Endothelial cell of umbilical vein (primary cell): ENCODE measurements around the gene TBC1D7. TPM values are rescaled to one million over a fixed set of nuclear protein-coding genes. Genes with fewer than 3 reads are reported as not detected.

Experiments used
- BruUV-seq: library from RNA; stranded (reverse); fragments of 400-500 nt; replicated peaks from 2 replicates; lab custom pipeline; 2021; lab: Mats Ljungman, UMichigan
- CTCF ChIA-PET: fragments of 300-600, 350-600 bp; sonication (Branson Sonifier 250); formaldehyde crosslinking; loops from one replicate; lab custom pipeline; 2021; ENCODE audit warnings: antibody characterized with exemption, inconsistent platforms; lab: Charles Lee
- POLR2A ChIA-PET: fragments of 300-600, 350-600 bp; sonication (Branson Sonifier 250); formaldehyde crosslinking; loops from one replicate; lab custom pipeline; 2021; ENCODE audit warnings: antibody characterized with exemption, inconsistent platforms; lab: Charles Lee
- DNase-seq: peaks from one replicate; pipeline ENCODE4 v3.0.0-alpha.2; 2011; ENCODE audit warnings: low read depth, low spot score
- FAIRE-seq: peaks from 2 replicates; lab custom pipeline; 2011; peaks lifted over from hg19 to GRCh38; lab: Jason Lieb, UNC
- H2AFZ ChIP-seq: 2 replicates; pipeline ENCODE4 v1.6.0; 2012; ENCODE audit warnings: low read depth, low read length, control low read depth, inconsistent platforms
- H3K27ac ChIP-seq: 2 replicates; pipeline ENCODE4 v1.5.1; 2011; ENCODE audit warnings: low read depth, mild to moderate bottlenecking, control low read depth, low read length, moderate library complexity; ENCODE audit not compliant: insufficient read depth
- H3K27me3 ChIP-seq, 2 experiments: 2 replicates each; pipeline versions ENCODE4 v1.6.0 to v1.6.1; 2011; ENCODE audit warnings: low read length in 2 of 2, mixed read lengths in 1 of 2; ENCODE audit not compliant: control insufficient read depth in 2 of 2, insufficient read depth in 2 of 2
- H3K36me3 ChIP-seq, 2 experiments: 2 replicates in 1 of 2; 3 replicates in 1 of 2; pipeline ENCODE4 v1.5.1; 2011; ENCODE audit warnings: low read length in 2 of 2, mild to moderate bottlenecking in 1 of 2, moderate library complexity in 1 of 2; ENCODE audit not compliant: control insufficient read depth in 2 of 2, insufficient read depth in 2 of 2; ENCODE audit errors: extremely low read depth in 1 of 2
- H3K4me1 ChIP-seq: 3 replicates; pipeline ENCODE4 v1.5.1; 2011; ENCODE audit warnings: mild to moderate bottlenecking, low read length; ENCODE audit not compliant: control insufficient read depth, insufficient read depth; ENCODE audit errors: extremely low read depth
- H3K4me2 ChIP-seq: 2 replicates; pipeline ENCODE4 v1.6.1; 2011; ENCODE audit warnings: low read length, control low read depth, mixed read lengths; ENCODE audit not compliant: insufficient read depth
- H3K4me3 ChIP-seq, 3 experiments: fragments of 200-600 bp in 1 of 3; sonication (generic), shearing (Covaris generic) in 1 of 3; replicated peaks in 1 of 3; 2 replicates each; pipeline ENCODE4 v1.5.1; 2011 to 2016; ENCODE audit warnings: control low read depth in 3 of 3, low read length in 3 of 3, mild to moderate bottlenecking in 2 of 3, inconsistent platforms in 1 of 3, low read depth in 1 of 3, moderate library complexity in 1 of 3; ENCODE audit not compliant: insufficient read depth in 1 of 3
- H3K79me2 ChIP-seq: 2 replicates; pipeline ENCODE4 v1.6.0; 2012; ENCODE audit warnings: low read length, inconsistent platforms; ENCODE audit not compliant: control insufficient read depth, insufficient read depth
- H3K9ac ChIP-seq: replicated peaks from 2 replicates; pipeline ENCODE3; 2011; ENCODE audit warnings: low read length, control low read depth; ENCODE audit not compliant: insufficient read depth; ENCODE audit errors: extremely low read depth
- H3K9me1 ChIP-seq: replicated peaks from 3 replicates; pipeline ENCODE4 v1.6.0; 2011; ENCODE audit warnings: mild to moderate bottlenecking, low read length; ENCODE audit not compliant: control insufficient read depth, insufficient read depth; ENCODE audit errors: extremely low read depth
- H3K9me3 ChIP-seq: replicated peaks from 2 replicates; pipeline ENCODE4 v1.5.1; 2012; ENCODE audit warnings: low read length, inconsistent platforms; ENCODE audit not compliant: control insufficient read depth, insufficient read depth
- H4K20me1 ChIP-seq: replicated peaks from 2 replicates; pipeline ENCODE3; 2011; ENCODE audit warnings: mild to moderate bottlenecking, low read length; ENCODE audit not compliant: control insufficient read depth, insufficient read depth; ENCODE audit errors: extremely low read depth
- CTCF ChIP-seq, 2 donors: IDR thresholded peaks; 1 replicate in 1 of 2; 2 replicates in 1 of 2; pipeline ENCODE4 v1.5.1; 2011; ENCODE audit warnings: low read length in 2 of 2, mild to moderate bottlenecking in 2 of 2, moderate library complexity in 2 of 2, control low read depth in 1 of 2, inconsistent platforms in 1 of 2, low read depth in 1 of 2; ENCODE audit not compliant: insufficient read depth in 1 of 2; ENCODE audit errors: extremely low read depth in 1 of 2
- EZH2 ChIP-seq: IDR thresholded peaks from 2 replicates; pipeline ENCODE4 v1.6.1; 2012; ENCODE audit warnings: borderline replicate concordance, low read depth, mild to moderate bottlenecking, moderate library complexity, low read length, inconsistent platforms; ENCODE audit not compliant: severe bottlenecking
- FOS ChIP-seq: IDR thresholded peaks from 2 replicates; pipeline ENCODE4 v1.6.1; 2011; ENCODE audit warnings: mild to moderate bottlenecking, low read length, moderate library complexity, borderline replicate concordance; ENCODE audit not compliant: insufficient read depth
- GATA2 ChIP-seq: IDR thresholded peaks from 2 replicates; pipeline ENCODE4 v1.7.0; 2011; ENCODE audit warnings: low read depth, mild to moderate bottlenecking, moderate library complexity, mixed read lengths, low read length; ENCODE audit not compliant: insufficient read length, insufficient read depth
- JUN ChIP-seq: IDR thresholded peaks from 2 replicates; pipeline ENCODE4 v1.6.1; 2011; ENCODE audit warnings: borderline replicate concordance, low read depth; ENCODE audit not compliant: insufficient read length, insufficient read depth
- MAX ChIP-seq: IDR thresholded peaks from 2 replicates; pipeline ENCODE4 v1.6.1; 2011; ENCODE audit not compliant: insufficient read depth, insufficient read length
- MYC ChIP-seq: IDR thresholded peaks from one replicate; pipeline ENCODE4 v1.6.1; 2011; ENCODE audit warnings: mild to moderate bottlenecking, low read depth, low read length
- POLR2A ChIP-seq: IDR thresholded peaks from 2 replicates; pipeline ENCODE4 v1.6.1; 2012; ENCODE audit warnings: low read depth, mild to moderate bottlenecking, control low read depth, low read length
- POLR2AphosphoS5 ChIP-seq: IDR thresholded peaks from 2 replicates; pipeline ENCODE4 v1.6.1; 2012; ENCODE audit warnings: low read depth, mild to moderate bottlenecking, control low read depth, low read length, moderate library complexity; ENCODE audit not compliant: insufficient read depth
- dilution Hi-C: fragments of 300-500 bp; cut with MboI; formaldehyde crosslinking; loops from one replicate; pipeline ENCODE4 v1.15.0; 2019; ENCODE audit warnings: low sequenced_read_pairs; ENCODE audit not compliant: extremely low pct_ligation_motif_present
- intact Hi-C: fragments of 100-400 bp; cut with micrococcal nuclease; formaldehyde crosslinking; loops from one replicate; pipeline ENCODE4 v1.10.0; 2022
- polyA plus RNA-seq, 4 experiments: library from polyadenylated mRNA; depleted of rRNA in 3 of 4; stranded (reverse) in 3 of 4; unstranded in 1 of 4; fragments of >200 nt; gene quantifications; 2 replicates each; pipeline versions ENCODE4 v1.2.1 to v1.2.3, GENCODE V29; 2011 to 2012; ENCODE audit warnings: missing spikeins in 1 of 4
- total RNA-seq: library from RNA; stranded (reverse); gene quantifications from 2 replicates; pipeline ENCODE4 v1.2.3, GENCODE V29; 2021

TBC1D7 gene
- total and polyA plus RNA-seq, 2 donors (not counting 3 experiments of a cell fraction or from before 2014, with no cell fraction given), result 26.6 to 28.1 TPM

- ChIA-PET POLR2A (no interaction called here), CTCF (interaction anchor here (0.7 to 7.1 kb wide), 10 partner anchors 10 to 432 kb away, joined by 3 to 98 read pairs (median 5); partner anchors contain the start of genes GFOD1 and SIRT5)
- dilution Hi-C loops, result loop anchor here (25.0 kb wide), 1 partner anchor 231 kb away; the partner anchor contains the start of gene SIRT5
- no peaks in the 10 kb centered on the region for H4K20me1 ChIP-seq
- intact Hi-C loops, result loop anchor here (1.0 to 5.0 kb wide), 2 partner anchors 420 to 694 kb away; no protein-coding TSS in a partner anchor
- no peak overlapping the region for H3K9ac ChIP-seq
- DNase-seq (peak; percentile 57), FAIRE-seq (no peak)
- no peaks in the 10 kb centered on the region for H3K36me3 ChIP-seq
- no peaks in the 10 kb centered on the region for H3K27me3 ChIP-seq
- peaks cover 29% of the 10 kb centered on the region for H3K4me1 ChIP-seq
- no peaks in the 10 kb centered on the region for H3K9me3 ChIP-seq
- no peak overlapping the region for H3K4me2 ChIP-seq
- H3K27ac ChIP-seq, result no peak overlapping the region
- H3K79me2 ChIP-seq, result no peaks in the 10 kb centered on the region
- no TSS peak for BruUV-seq
- TF ChIP-seq CTCF (IDR thresholded peaks at IDR 0.05; ENCODE audit: extremely low read depth in 1 of 2, insufficient read depth in 1 of 2, low read depth in 1 of 2, low read length in 2 of 2), result peak; percentile 39 to 42
- TF ChIP-seq POLR2A, result no peak
- H3K9me1 ChIP-seq, result no peaks in the 10 kb centered on the region
- no peak overlapping the region for H2AFZ ChIP-seq
- no peak overlapping the region for H3K4me3 ChIP-seq
Observed at GRCh38 chr6:13331516-13332348, 3.4 kb upstream of the TBC1D7 start.

- no peak for FAIRE-seq
- TF ChIP-seq POLR2AphosphoS5 (no peak), GATA2 (no peak), POLR2A (no peak), MYC (no peak), EZH2 (no peak), CTCF (IDR thresholded peaks at IDR 0.05; ENCODE audit: extremely low read depth in 1 of 2, insufficient read depth in 1 of 2, low read depth in 1 of 2, low read length in 2 of 2) (no peak), MAX (no peak), JUN (no peak), FOS (no peak)
- POLR2A ChIA-PET, result interaction anchor here (0.8 to 1.9 kb wide), 5 partner anchors 26 to 398 kb away, joined by 4 to 5 read pairs (median 5); partner anchors contain the start of gene NOL7
Observed at GRCh38 chr6:13328875-13329183, 492 bp upstream of the TBC1D7 start.

More at GRCh38 chr6:13328875-13329183, 492 bp upstream of the TBC1D7 start:
- H3K27me3 ChIP-seq, result no peaks in the 10 kb centered on the region
- no peaks in the 10 kb centered on the region for H3K9me1 ChIP-seq
- peak overlapping the region; percentile 95 for H3K9ac ChIP-seq
- intact Hi-C loops (loop anchor here (1.0 to 5.0 kb wide), 7 partner anchors 22 to 383 kb away; partner anchors contain the start of genes NOL7 and RANBP9), dilution Hi-C loops (loop anchor here (25.0 kb wide), 1 partner anchor 233 kb away; the partner anchor contains the start of gene SIRT5)
- CTCF ChIA-PET, result interaction anchor here (0.6 to 7.1 kb wide), 15 partner anchors 9 to 691 kb away, joined by 3 to 98 read pairs (median 5); partner anchors contain the start of genes NOL7 and SIRT5
- H3K36me3 ChIP-seq, result no peaks in the 10 kb centered on the region
- no peak for DNase-seq
- H4K20me1 ChIP-seq, result no peaks in the 10 kb centered on the region
- TSS peak; percentile 94 for BruUV-seq
- H3K4me1 ChIP-seq, result peaks cover 16% of the 10 kb centered on the region
- peak overlapping the region; percentile 28 for H2AFZ ChIP-seq
- H3K27ac ChIP-seq, result peak overlapping the region; percentile 36
- no peaks in the 10 kb centered on the region for H3K79me2 ChIP-seq
- peak overlapping the region; percentile 73 for H3K4me2 ChIP-seq
- peak overlapping the region; percentile 25 to 92 (median 76) for H3K4me3 ChIP-seq
- no peaks in the 10 kb centered on the region for H3K9me3 ChIP-seq
